Activated CD8-positive, alpha-beta memory T cell treated with anti-CD3 and anti-CD28 coated beads, Interleukin-2, amount 50 U/mL, for 48 hours (primary cell): ENCODE data around the gene RBMY1B.
"Not testable (repeated sequence)": the region's sequence is repeated elsewhere in the genome, so short reads cannot be mapped to it uniquely, and the experiment has no call there.

ENCODE experiments used
- DNase-seq: peaks from one replicate; pipeline ENCODE4 v3.0.0-alpha.2; 2020

RBMY1B gene

DNA sequence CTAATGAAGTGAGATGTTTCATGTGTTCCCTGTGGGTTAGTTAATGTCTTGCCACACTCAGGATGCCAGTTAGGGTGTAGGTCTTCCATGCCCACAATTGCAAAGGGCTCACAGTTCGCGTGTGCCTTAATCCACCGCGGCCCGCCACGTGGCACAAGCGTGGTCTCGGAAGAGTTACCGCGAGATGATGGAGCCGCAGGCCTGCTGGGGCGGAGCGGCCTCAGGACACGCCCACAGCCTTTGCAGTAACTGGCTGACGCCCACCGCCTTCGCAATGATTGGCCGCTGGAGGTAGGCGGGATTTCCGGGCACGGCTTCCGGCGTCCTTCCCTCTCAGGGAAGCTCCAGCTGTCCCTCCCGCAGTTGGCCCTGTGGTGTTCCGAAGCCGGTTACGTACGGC lies at the start of gene RBMY1B:
Gene RBMY1B, plus strand, starts transcription at position 301 of the 400 bp plus-strand sequence. CDS start 2,013 bp downstream, outside the sequence.
- not testable (repeated sequence) for DNase-seq

DNA sequence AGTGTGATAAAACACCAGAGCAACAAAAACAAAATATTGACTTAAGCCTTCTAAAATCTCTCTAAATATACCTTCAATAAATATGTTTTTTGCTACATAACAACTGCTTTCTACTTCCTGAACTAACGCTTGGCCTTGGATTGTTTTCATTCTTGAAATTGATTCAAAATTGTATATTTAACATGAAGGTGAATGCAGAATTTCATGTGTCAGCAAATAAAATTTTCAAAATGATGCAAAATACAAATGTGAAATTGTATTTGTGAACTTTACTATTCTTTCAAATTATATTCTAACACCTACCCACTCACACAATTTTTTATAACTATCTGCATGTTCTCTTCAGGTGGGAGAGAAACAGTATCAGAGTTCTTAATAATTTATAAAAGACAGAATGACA lies 48.2 kb upstream of the RBMY1B start:
- not testable (repeated sequence) for DNase-seq

DNA sequence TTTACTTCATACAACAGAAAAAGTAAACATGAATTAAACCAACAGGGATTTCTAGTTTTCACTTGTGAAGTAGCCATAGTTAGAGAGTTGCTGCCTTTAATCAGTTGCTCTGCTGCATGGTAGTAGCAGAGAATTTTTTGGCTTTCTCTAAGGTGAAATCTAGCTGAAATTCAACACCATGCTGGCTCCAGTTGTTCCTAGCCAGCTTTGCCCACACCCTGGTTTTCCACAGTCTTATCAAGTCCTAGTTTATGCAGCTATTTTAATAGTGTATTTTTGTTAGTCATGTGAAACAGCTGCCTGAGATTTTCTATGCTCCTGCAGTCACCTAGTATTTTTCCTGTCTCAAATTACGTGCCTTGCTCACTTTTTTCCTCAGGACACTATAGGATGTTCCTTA lies 28.2 kb upstream of the RBMY1B start:
- no peak for DNase-seq

DNA sequence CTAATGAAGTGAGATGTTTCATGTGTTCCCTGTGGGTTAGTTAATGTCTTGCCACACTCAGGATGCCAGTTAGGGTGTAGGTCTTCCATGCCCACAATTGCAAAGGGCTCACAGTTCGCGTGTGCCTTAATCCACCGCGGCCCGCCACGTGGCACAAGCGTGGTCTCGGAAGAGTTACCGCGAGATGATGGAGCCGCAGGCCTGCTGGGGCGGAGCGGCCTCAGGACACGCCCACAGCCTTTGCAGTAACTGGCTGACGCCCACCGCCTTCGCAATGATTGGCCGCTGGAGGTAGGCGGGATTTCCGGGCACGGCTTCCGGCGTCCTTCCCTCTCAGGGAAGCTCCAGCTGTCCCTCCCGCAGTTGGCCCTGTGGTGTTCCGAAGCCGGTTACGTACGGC lies 23.4 kb downstream of the RBMY1B start, which contains the start of gene RBMY1A1:
Gene RBMY1A1, plus strand, starts transcription at position 301 of the 400 bp plus-strand sequence. CDS start 2,013 bp downstream, outside the sequence.
- DNase-seq: not testable (repeated sequence)

DNA sequence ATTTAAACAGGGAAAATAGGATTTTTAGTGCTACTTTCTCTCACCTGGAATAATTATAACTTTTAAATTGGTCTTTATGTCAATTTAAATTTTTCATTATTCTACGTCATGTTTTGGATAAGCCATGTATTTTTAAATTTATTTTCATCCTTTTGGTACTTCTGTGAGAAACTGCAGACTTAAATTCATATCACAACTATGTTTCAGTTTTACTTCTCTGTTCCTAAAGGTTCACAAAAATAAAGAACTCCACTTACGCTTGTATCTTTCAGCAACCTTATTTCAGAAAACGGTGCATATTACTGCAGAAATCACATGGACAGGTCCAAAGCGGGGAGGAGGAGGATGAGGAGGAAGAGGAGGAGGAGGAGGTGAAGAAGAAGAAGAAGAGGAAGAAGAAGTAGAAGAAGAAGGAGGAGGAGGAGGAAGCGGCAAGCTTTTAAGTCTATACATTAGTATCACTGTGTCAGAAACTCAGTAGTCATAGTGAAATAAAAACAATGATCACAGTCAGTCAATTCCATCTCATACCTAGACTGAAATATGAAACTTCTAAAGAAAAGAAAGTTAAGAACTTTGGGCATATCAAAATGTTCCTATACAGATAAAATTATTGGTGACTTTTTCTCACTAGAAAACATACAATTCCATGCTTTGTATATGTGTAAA lies 48.3 kb downstream of the RBMY1B start:
- DNase-seq: not testable (repeated sequence)
